Progenitor cell of endocrine pancreas (in vitro differentiated cells): ENCODE data around the gene PARD3. TPM values are rescaled to one million over a fixed set of nuclear protein-coding genes. Genes with fewer than 3 reads are reported as not detected.

Source experiments
- DNase-seq: peaks from one replicate; pipeline ENCODE4 v3.0.0; 2021; ENCODE audit warnings: low spot score; ENCODE audit not compliant: unreplicated experiment
- H3K27ac Mint-ChIP-seq: 2 replicates; pipeline ENCODE4 v1.8.0; 2021; ENCODE audit warnings: mild to moderate bottlenecking, moderate library complexity, mixed read lengths
- H3K27me3 Mint-ChIP-seq: 2 replicates; pipeline ENCODE4 v1.8.0; 2021; ENCODE audit warnings: mixed read lengths
- H3K36me3 Mint-ChIP-seq: 2 replicates; pipeline ENCODE4 v1.8.0; 2022; ENCODE audit warnings: mixed read lengths; ENCODE audit not compliant: insufficient read depth
- H3K4me1 Mint-ChIP-seq: 2 replicates; pipeline ENCODE4 v1.8.0; 2021; ENCODE audit warnings: low read depth, mixed read lengths
- H3K4me3 Mint-ChIP-seq: 2 replicates; pipeline ENCODE4 v1.8.0; 2021; ENCODE audit warnings: low read depth, mild to moderate bottlenecking, moderate library complexity, mixed read lengths
- H3K9me3 Mint-ChIP-seq: 2 replicates; pipeline ENCODE4 v1.8.0; 2021; ENCODE audit warnings: low read depth, mixed read lengths
- total RNA-seq: library from RNA; stranded (reverse); gene quantifications from 2 replicates; pipeline ENCODE4 v1.2.1, GENCODE V29; 2021
- TF ChIP-seq, protein P1 (sequence below): fragments of 200-600 bp; sonication (generic); IDR thresholded peaks from one replicate; pipeline ENCODE4 v1.5.0; 2021; ENCODE audit warnings: antibody characterized with exemption, mild to moderate bottlenecking; ENCODE audit not compliant: unreplicated experiment

PARD3 gene
- total RNA-seq, 1 donor from 2014 or later: 85.3 TPM

DNA sequence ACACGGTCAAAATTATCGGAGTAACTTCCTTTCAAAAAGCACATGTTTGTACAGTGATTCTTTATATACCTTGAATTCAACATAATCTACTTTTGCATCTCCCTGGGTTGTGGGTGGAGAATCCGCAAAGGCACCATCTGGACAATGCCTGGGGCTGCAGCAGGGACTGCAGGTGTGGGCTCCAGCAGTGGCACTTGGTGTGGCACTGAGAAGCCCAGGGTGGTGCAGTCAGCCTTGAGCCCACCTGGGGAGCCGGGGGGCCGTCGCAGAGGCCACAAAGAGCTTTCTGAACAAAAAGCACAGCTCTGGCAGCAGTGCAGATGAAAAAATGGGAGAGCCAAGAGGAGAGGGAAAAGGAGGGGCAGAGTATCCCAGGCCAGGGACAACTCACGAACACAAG, 22.2 kb downstream of the PARD3 start:
- Mint-ChIP-seq H3K9me3 (no peaks in the 10 kb centered on the region), H3K27ac (peak overlapping the region; percentile 18), H3K4me1 (peaks cover 41% of the 10 kb centered on the region), H3K4me3 (no peak overlapping the region), H3K36me3 (peaks cover 11% of the 10 kb centered on the region), H3K27me3 (no peaks in the 10 kb centered on the region)
- TF ChIP-seq, protein P1, sequence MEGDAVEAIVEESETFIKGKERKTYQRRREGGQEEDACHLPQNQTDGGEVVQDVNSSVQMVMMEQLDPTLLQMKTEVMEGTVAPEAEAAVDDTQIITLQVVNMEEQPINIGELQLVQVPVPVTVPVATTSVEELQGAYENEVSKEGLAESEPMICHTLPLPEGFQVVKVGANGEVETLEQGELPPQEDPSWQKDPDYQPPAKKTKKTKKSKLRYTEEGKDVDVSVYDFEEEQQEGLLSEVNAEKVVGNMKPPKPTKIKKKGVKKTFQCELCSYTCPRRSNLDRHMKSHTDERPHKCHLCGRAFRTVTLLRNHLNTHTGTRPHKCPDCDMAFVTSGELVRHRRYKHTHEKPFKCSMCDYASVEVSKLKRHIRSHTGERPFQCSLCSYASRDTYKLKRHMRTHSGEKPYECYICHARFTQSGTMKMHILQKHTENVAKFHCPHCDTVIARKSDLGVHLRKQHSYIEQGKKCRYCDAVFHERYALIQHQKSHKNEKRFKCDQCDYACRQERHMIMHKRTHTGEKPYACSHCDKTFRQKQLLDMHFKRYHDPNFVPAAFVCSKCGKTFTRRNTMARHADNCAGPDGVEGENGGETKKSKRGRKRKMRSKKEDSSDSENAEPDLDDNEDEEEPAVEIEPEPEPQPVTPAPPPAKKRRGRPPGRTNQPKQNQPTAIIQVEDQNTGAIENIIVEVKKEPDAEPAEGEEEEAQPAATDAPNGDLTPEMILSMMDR: no peak
- no peak for DNase-seq

DNA sequence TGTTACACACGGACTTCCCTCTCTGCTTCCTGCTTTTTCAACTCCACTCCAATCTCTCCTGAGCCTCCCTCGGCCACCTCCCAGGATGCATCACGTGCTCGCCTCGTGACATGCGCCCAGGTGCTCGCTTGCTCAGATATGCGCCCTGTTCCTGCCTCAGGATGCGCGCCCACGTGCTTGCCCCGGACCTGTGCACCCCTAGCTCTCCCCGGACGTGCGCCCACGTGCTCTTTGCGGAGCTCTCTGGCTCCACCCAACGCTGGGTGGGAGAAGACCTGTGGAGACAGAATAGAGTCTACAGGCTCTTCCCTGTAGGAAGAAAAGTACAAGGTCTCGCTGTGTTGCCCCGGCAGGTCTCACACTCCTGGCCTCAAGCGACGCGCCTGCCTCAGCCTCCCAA, 23.1 kb downstream of the PARD3 start:
- Mint-ChIP-seq H3K9me3 (no peaks in the 10 kb centered on the region), H3K4me1 (peaks cover 40% of the 10 kb centered on the region), H3K36me3 (peaks cover 5% of the 10 kb centered on the region), H3K4me3 (no peak overlapping the region), H3K27ac (peak overlapping the region; percentile 76), H3K27me3 (no peaks in the 10 kb centered on the region)
- no peak for DNase-seq
- TF ChIP-seq, protein P1: no peak

DNA sequence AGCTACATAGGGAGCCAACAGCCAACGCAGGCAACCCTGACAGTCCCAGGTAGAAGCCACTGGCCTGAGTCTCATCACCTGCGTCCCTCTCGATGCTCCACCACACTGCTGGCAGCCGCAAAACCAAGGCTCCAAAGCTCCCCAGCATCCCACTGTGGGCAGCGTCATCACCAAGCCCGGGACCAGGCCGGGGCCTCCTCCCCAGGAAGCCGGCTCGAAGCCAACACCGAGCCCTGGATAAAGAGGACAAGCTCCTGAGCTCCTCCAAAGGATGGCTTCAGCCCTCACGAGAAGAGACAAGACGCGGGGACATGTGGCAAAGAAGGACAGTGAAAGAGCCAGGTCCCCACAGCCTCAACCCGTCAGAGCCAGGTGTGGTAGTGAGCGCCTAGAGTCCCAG, 23.9 kb downstream of the PARD3 start:
- no peak for DNase-seq
- Mint-ChIP-seq H3K9me3 (no peaks in the 10 kb centered on the region), H3K4me1 (peaks cover 40% of the 10 kb centered on the region), H3K36me3 (peaks cover 5% of the 10 kb centered on the region), H3K27me3 (no peaks in the 10 kb centered on the region), H3K27ac (no peak overlapping the region), H3K4me3 (no peak overlapping the region)
- TF ChIP-seq, protein P1: no peak

DNA sequence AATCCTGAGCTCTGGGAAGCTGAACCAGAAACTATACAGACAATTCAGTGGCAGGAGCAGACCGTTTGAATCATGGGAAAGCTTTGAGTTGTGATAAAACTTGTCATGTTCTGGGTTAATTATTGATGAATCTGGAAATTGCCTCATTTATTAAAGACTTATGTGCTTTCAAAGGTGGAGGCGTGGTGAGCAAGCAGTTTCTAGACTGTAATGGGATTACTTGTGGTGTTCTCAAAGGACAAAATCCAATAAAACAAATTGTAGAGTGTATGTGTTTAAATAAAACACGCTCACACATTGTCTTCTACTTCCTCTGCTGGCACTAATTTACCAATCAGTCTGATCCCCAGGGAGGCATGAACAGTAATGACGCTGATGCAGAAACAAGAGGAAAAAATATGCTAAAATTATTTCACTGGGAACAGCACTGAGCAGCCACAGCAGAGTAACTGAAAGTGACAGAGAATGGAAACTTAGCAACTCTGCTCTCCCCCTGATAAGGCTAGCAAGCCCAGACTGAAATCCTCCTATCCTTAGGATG, 25.1 kb downstream of the PARD3 start:
- TF ChIP-seq, protein P1: no peak
- no peak for DNase-seq
- H3K36me3 Mint-ChIP-seq: peaks cover under 1% of the 10 kb centered on the region
- H3K4me3 Mint-ChIP-seq: no peak overlapping the region
- peaks cover 42% of the 10 kb centered on the region for H3K4me1 Mint-ChIP-seq
- H3K27ac Mint-ChIP-seq: peak overlapping the region; percentile 80
- H3K27me3 Mint-ChIP-seq: no peaks in the 10 kb centered on the region
- H3K9me3 Mint-ChIP-seq: no peaks in the 10 kb centered on the region

DNA sequence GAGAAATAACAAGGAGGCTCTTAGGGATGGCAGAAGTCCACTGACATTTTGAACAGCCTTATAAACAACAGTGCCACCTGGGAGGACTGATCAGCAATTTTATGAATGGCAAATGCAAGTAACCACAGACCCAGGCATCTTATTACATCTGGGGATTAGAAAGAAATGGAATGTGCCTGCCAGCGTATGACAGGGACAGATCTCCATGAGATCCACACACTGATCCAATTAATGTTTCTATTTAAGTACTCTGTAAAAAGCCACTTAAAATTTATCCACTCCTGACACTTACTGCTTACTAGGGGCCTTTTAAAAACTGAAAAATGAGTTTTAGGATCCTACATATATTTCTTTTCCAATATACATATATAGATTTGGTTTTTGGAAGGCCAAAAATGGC, 28.6 kb downstream of the PARD3 start:
- Mint-ChIP-seq H3K4me3 (no peak overlapping the region), H3K27me3 (no peaks in the 10 kb centered on the region)

More for the DNA sequence above, 28.6 kb downstream of the PARD3 start:
- H3K36me3 Mint-ChIP-seq: no peaks in the 10 kb centered on the region
- TF ChIP-seq, protein P1: no peak
- H3K4me1 Mint-ChIP-seq: peaks cover 38% of the 10 kb centered on the region
- DNase-seq: no peak
- H3K9me3 Mint-ChIP-seq: no peaks in the 10 kb centered on the region
- no peak overlapping the region for H3K27ac Mint-ChIP-seq
